Measurements from ENCODE around the gene NKX1-2.
"Not testable (repeated sequence)": the region's sequence is repeated elsewhere in the genome, so short reads cannot be mapped to it uniquely, and the experiment has no call there.

Gene NKX1-2

DNA sequence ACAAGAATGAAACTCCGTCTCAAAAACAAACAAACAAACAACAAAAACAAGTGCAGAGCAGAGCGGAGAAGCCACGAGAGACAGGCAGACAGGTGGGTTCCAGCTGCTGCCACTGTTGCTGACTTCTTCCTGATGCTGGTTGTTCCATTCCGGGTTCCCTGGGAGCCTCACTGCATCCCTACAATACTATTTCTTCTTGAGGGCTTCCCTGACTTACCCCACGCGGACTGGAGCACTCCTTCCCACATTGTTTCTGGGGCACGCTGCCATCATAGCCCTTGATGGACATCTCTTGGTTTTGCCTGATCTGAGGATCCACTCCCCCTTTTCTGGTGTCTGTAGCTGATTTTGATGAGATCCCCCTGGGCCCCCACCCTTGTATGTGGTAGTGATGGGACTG lies 5.6 kb upstream of the NKX1-2 start:
- peaks cover 30 to 35% of the 10 kb centered on the region in 2 donors for H3K27me3 ChIP-seq (ENCODE audit: control insufficient read depth in 2 of 2, insufficient read depth in 2 of 2, low read length in 2 of 2)
- no peaks in the 10 kb centered on the region for H3K36me3 ChIP-seq (ENCODE audit: control insufficient read depth in 2 of 2, insufficient read depth in 2 of 2, low read length in 2 of 2)
- no peak overlapping the region for H3K9ac ChIP-seq (ENCODE audit: low read depth in 1 of 2, low read length in 2 of 2)
- H3K9me3 ChIP-seq (ENCODE audit: control insufficient read depth in 2 of 2, low read length in 2 of 2): no peaks in the 10 kb centered on the region
- H3K4me3 ChIP-seq (ENCODE audit: low read length in 2 of 2): no peak overlapping the region
- H3K4me1 ChIP-seq (ENCODE audit: control insufficient read depth in 2 of 2, insufficient read depth in 2 of 2, low read length in 2 of 2): no peaks in the 10 kb centered on the region
- no peak overlapping the region for H3K27ac ChIP-seq (ENCODE audit: low read depth in 2 of 2, low read length in 2 of 2)

DNA sequence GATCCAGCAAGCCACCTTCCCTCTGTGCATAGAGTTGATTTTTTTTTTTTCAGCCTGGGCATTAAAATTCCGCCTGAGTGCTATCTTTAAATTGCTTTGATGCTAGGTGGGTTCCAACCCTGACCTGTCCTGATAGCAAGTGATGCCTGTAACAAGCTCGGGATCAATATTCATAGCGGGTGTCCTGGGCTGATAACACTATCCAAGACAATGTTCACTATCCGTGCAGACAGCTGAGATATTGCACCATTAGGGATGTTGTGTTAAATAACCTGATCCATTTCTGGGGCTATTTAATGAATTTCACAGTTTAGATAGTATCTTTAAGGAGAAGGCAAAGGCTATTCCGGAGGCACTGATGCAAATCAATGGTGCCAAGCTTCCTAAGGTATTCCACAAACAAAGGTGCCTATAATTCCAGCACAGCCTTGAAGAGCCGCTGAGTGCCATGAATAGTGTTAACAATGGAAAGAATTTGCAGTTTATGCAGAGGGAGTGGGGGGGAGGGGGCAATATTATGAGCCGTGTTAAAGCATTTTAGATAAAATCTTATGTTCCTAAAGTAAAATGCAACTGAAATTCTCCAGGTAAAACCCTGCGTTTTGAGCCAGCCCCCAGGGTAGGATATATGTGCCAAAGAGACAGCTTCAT lies 4.2 kb upstream of the NKX1-2 start:
- H3K4me1 ChIP-seq (ENCODE audit: control insufficient read depth in 2 of 2, insufficient read depth in 2 of 2, low read length in 2 of 2): peaks cover 0 to 4% of the 10 kb centered on the region in 2 donors
- H3K9me3 ChIP-seq (ENCODE audit: control insufficient read depth in 2 of 2, low read length in 2 of 2): no peaks in the 10 kb centered on the region
- peaks cover 40 to 42% of the 10 kb centered on the region in 2 donors for H3K27me3 ChIP-seq (ENCODE audit: control insufficient read depth in 2 of 2, insufficient read depth in 2 of 2, low read length in 2 of 2)
- no peak overlapping the region for H3K9ac ChIP-seq (ENCODE audit: low read depth in 1 of 2, low read length in 2 of 2)
- no peak overlapping the region for H3K27ac ChIP-seq (ENCODE audit: low read depth in 2 of 2, low read length in 2 of 2)
- H3K36me3 ChIP-seq (ENCODE audit: control insufficient read depth in 2 of 2, insufficient read depth in 2 of 2, low read length in 2 of 2): no peaks in the 10 kb centered on the region
- H3K4me3 ChIP-seq (ENCODE audit: low read length in 2 of 2): no peak overlapping the region

GRCh38 chr10:124451276-124451675 lies 1.4 kb upstream of the NKX1-2 start:
- Histone ChIP-seq H3K4me1 (ENCODE audit: control insufficient read depth in 2 of 2, insufficient read depth in 2 of 2, low read length in 2 of 2) (peaks cover 3 to 8% of the 10 kb centered on the region in 2 donors), H3K36me3 (ENCODE audit: control insufficient read depth in 2 of 2, insufficient read depth in 2 of 2, low read length in 2 of 2) (no peaks in the 10 kb centered on the region), H3K27ac (ENCODE audit: low read depth in 2 of 2, low read length in 2 of 2) (no peak overlapping the region), H3K9ac (ENCODE audit: low read depth in 1 of 2, low read length in 2 of 2) (no peak overlapping the region), H3K4me3 (ENCODE audit: low read length in 2 of 2) (no peak overlapping the region), H3K27me3 (ENCODE audit: control insufficient read depth in 2 of 2, insufficient read depth in 2 of 2, low read length in 2 of 2) (peaks cover 55 to 66% of the 10 kb centered on the region in 2 donors), H3K9me3 (ENCODE audit: control insufficient read depth in 2 of 2, low read length in 2 of 2) (no peaks in the 10 kb centered on the region)

- no peak overlapping the region for H3K9ac ChIP-seq (ENCODE audit: low read depth in 1 of 2, low read length in 2 of 2)
- H3K9me3 ChIP-seq (ENCODE audit: control insufficient read depth in 2 of 2, low read length in 2 of 2): no peaks in the 10 kb centered on the region
- H3K4me3 ChIP-seq (ENCODE audit: low read length in 2 of 2): no peak overlapping the region
Observed at GRCh38 chr10:124450783-124451057, 885 bp upstream of the NKX1-2 start.

DNA sequence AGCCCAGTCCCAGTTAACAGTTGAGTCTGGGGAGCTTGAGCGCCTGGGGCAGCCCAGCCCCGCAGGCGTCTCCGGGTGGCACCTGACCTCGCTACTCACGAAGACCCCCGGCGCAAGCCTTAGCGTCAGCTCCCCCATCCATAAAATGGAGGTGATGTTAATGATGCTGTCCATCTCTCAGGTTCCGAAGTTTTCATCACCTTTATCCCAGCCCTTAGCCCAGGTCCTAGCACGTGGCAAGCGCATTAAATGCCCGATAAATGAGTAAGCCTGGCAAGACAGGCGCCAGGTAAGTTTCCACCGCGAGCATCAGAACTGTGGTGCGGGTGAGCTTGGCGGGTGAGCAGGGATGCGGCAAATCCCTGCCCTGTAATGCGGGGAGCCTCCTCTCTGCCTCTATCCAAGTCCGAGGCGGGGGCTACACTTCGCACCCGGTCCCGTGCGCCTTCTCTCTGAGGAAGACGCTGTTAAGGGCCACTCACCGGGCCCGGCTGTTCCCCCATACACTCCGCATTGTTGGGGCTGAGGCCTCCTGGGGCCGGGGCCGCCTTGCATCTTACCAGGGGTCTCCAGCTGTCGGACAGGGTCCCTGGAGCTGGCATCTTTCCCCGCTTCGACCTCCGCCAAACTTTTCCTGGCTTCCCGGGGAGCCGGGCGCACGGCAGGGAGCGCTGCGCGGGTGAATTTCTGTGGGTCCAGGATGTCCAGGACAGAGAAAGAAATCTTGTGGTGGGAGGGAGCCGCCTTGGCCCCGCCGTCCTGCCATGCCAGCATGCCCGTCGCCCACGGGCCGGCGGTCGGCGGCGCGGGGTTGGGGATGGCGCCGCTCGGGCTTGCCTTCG lies 444 bp downstream of the NKX1-2 start:
- peaks cover 3 to 8% of the 10 kb centered on the region in 2 donors for H3K4me1 ChIP-seq (ENCODE audit: control insufficient read depth in 2 of 2, insufficient read depth in 2 of 2, low read length in 2 of 2)
- peaks cover 52 to 57% of the 10 kb centered on the region in 2 donors for H3K27me3 ChIP-seq (ENCODE audit: control insufficient read depth in 2 of 2, insufficient read depth in 2 of 2, low read length in 2 of 2)
- H3K9me3 ChIP-seq (ENCODE audit: control insufficient read depth in 2 of 2, low read length in 2 of 2): no peaks in the 10 kb centered on the region
- no peaks in the 10 kb centered on the region for H3K36me3 ChIP-seq (ENCODE audit: control insufficient read depth in 2 of 2, insufficient read depth in 2 of 2, low read length in 2 of 2)
- H3K4me3 ChIP-seq (ENCODE audit: low read length in 2 of 2): no peak overlapping the region
- no peak overlapping the region for H3K27ac ChIP-seq (ENCODE audit: low read depth in 2 of 2, low read length in 2 of 2)
- H3K9ac ChIP-seq (ENCODE audit: low read depth in 1 of 2, low read length in 2 of 2): no peak overlapping the region

More at GRCh38 chr10:124450783-124451057, 885 bp upstream of the NKX1-2 start:
- H3K36me3 ChIP-seq (ENCODE audit: control insufficient read depth in 2 of 2, insufficient read depth in 2 of 2, low read length in 2 of 2): no peaks in the 10 kb centered on the region
- no peak overlapping the region for H3K27ac ChIP-seq (ENCODE audit: low read depth in 2 of 2, low read length in 2 of 2)
- peaks cover 57 to 64% of the 10 kb centered on the region in 2 donors for H3K27me3 ChIP-seq (ENCODE audit: control insufficient read depth in 2 of 2, insufficient read depth in 2 of 2, low read length in 2 of 2)
- H3K4me1 ChIP-seq (ENCODE audit: control insufficient read depth in 2 of 2, insufficient read depth in 2 of 2, low read length in 2 of 2): peaks cover 3 to 8% of the 10 kb centered on the region in 2 donors

GRCh38 chr10:124448696-124449169 lies 1.1 kb downstream of the NKX1-2 start:
- peaks cover 3 to 8% of the 10 kb centered on the region in 2 donors for H3K4me1 ChIP-seq (ENCODE audit: control insufficient read depth in 2 of 2, insufficient read depth in 2 of 2, low read length in 2 of 2)
- H3K9ac ChIP-seq (ENCODE audit: low read depth in 1 of 2, low read length in 2 of 2): no peak overlapping the region
- H3K9me3 ChIP-seq (ENCODE audit: control insufficient read depth in 2 of 2, low read length in 2 of 2): no peaks in the 10 kb centered on the region
- no peak overlapping the region for H3K4me3 ChIP-seq (ENCODE audit: low read length in 2 of 2)
- no peak overlapping the region for H3K27ac ChIP-seq (ENCODE audit: low read depth in 2 of 2, low read length in 2 of 2)
- no peaks in the 10 kb centered on the region for H3K36me3 ChIP-seq (ENCODE audit: control insufficient read depth in 2 of 2, insufficient read depth in 2 of 2, low read length in 2 of 2)
- H3K27me3 ChIP-seq (ENCODE audit: control insufficient read depth in 2 of 2, insufficient read depth in 2 of 2, low read length in 2 of 2): peaks cover 47 to 53% of the 10 kb centered on the region in 2 donors

DNA sequence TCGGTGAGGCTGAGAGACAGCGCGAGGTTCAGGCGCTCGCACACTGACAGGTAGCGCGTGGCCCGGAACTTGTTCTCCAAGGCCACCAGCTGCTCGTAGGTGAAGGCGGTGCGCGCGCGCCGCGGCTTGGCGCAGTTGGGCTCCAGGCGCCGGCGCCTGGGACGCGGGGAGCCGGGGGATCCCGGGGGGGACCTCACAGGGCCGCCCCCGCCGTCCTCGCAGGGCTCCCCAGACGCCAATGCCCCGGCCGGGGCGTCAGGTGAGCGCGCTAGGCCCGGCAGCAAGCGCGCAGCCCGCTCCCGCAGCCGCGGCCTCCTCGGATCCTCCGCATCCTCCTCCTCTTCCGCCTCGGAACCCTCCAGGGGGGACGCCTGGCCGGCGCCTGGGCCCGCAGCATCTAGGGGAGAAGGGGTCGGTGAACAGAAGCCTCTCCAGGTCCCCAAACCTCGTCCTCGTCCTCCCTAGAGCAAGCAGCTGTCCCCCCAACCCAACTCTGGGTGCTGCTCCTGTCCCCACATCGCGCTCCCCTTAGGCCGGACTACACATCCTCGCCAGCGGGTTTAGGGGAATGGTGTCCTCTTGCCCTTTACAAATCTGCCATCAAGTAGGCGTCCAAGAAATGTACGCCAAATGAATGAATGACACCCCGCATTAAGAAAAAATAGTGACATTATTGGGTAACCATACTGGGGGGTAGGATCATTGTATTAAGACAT lies 1.9 kb downstream of the NKX1-2 start:
- H3K4me3 ChIP-seq (ENCODE audit: low read length in 2 of 2): no peak overlapping the region
- H3K4me1 ChIP-seq (ENCODE audit: control insufficient read depth in 2 of 2, insufficient read depth in 2 of 2, low read length in 2 of 2): peaks cover 3 to 8% of the 10 kb centered on the region in 2 donors
- no peak overlapping the region for H3K9ac ChIP-seq (ENCODE audit: low read depth in 1 of 2, low read length in 2 of 2)
- no peaks in the 10 kb centered on the region for H3K36me3 ChIP-seq (ENCODE audit: control insufficient read depth in 2 of 2, insufficient read depth in 2 of 2, low read length in 2 of 2)
- no peak overlapping the region for H3K27ac ChIP-seq (ENCODE audit: low read depth in 2 of 2, low read length in 2 of 2)
- no peaks in the 10 kb centered on the region for H3K9me3 ChIP-seq (ENCODE audit: control insufficient read depth in 2 of 2, low read length in 2 of 2)
- peaks cover 44 to 53% of the 10 kb centered on the region in 2 donors for H3K27me3 ChIP-seq (ENCODE audit: control insufficient read depth in 2 of 2, insufficient read depth in 2 of 2, low read length in 2 of 2)

- Histone ChIP-seq H3K4me1 (ENCODE audit: control insufficient read depth in 2 of 2, insufficient read depth in 2 of 2, low read length in 2 of 2) (peaks cover 3 to 8% of the 10 kb centered on the region in 2 donors), H3K9ac (ENCODE audit: low read depth in 1 of 2, low read length in 2 of 2) (no peak overlapping the region), H3K27me3 (ENCODE audit: control insufficient read depth in 2 of 2, insufficient read depth in 2 of 2, low read length in 2 of 2) (peaks cover 40 to 50% of the 10 kb centered on the region in 2 donors), H3K9me3 (ENCODE audit: control insufficient read depth in 2 of 2, low read length in 2 of 2) (no peaks in the 10 kb centered on the region), H3K27ac (ENCODE audit: low read depth in 2 of 2, low read length in 2 of 2) (no peak overlapping the region), H3K36me3 (ENCODE audit: control insufficient read depth in 2 of 2, insufficient read depth in 2 of 2, low read length in 2 of 2) (no peaks in the 10 kb centered on the region), H3K4me3 (ENCODE audit: low read length in 2 of 2) (no peak overlapping the region)
Observed at GRCh38 chr10:124446830-124447750, 2.7 kb downstream of the NKX1-2 start.

- H3K36me3 ChIP-seq (ENCODE audit: control insufficient read depth in 2 of 2, insufficient read depth in 2 of 2, low read length in 2 of 2); H3K4me1 ChIP-seq (ENCODE audit: control insufficient read depth in 2 of 2, insufficient read depth in 2 of 2, low read length in 2 of 2); H3K9me3 ChIP-seq (ENCODE audit: control insufficient read depth in 2 of 2, low read length in 2 of 2); H3K4me3 ChIP-seq (ENCODE audit: low read length in 2 of 2); H3K27ac ChIP-seq (ENCODE audit: low read depth in 2 of 2, low read length in 2 of 2); H3K9ac ChIP-seq (ENCODE audit: low read depth in 1 of 2, low read length in 2 of 2): not testable (repeated sequence)
- H3K27me3 ChIP-seq (ENCODE audit: control insufficient read depth in 2 of 2, insufficient read depth in 2 of 2, low read length in 2 of 2): peaks cover 9 to 10% of the 10 kb centered on the region in 2 donors
Observed at GRCh38 chr10:124441694-124442093, 8.1 kb downstream of the NKX1-2 start.

Data from mucosa of rectum (tissue), 2 donors.